Activated CD4-positive, alpha-beta T cell treated with anti-CD3 and anti-CD28 coated beads, Interleukin-10, Interleukin-2, amounts not matched to agents 100 ng/mL and 50 ng/mL, durations not matched to agents 16 hours and 8 hours (primary cell): ENCODE data around the gene ST8SIA1.

ENCODE experiments used
- DNase-seq: peaks from one replicate; pipeline ENCODE4 v3.0.0-alpha.2; 2020

The ST8SIA1 gene

GRCh38 chr12:22276867-22277266 is 57.6 kb downstream of the ST8SIA1 start:
- DNase-seq: no peak

- no peak for DNase-seq
These were observed 58.2 kb downstream of the ST8SIA1 start for GRCh38 chr12:22276313-22276712.

- no peak for DNase-seq
These were observed 58.7 kb downstream of the ST8SIA1 start for GRCh38 chr12:22275843-22276242.

- no peak for DNase-seq
These were observed 62.0 kb downstream of the ST8SIA1 start for GRCh38 chr12:22272335-22273151.

- DNase-seq: no peak
These were observed 63.5 kb downstream of the ST8SIA1 start for GRCh38 chr12:22271023-22271422.

- DNase-seq: no peak
These were observed 65.5 kb downstream of the ST8SIA1 start for GRCh38 chr12:22268973-22269372.

- DNase-seq: no peak
These were observed 66.1 kb downstream of the ST8SIA1 start for GRCh38 chr12:22268406-22268805.

- DNase-seq: no peak
These were observed 68.4 kb downstream of the ST8SIA1 start for GRCh38 chr12:22266101-22266500.

- DNase-seq: no peak
These were observed 70.1 kb downstream of the ST8SIA1 start for GRCh38 chr12:22264380-22264779.

- DNase-seq: no peak
These were observed 72.2 kb downstream of the ST8SIA1 start for GRCh38 chr12:22262309-22262708.

GRCh38 chr12:22257100-22257499 is 77.4 kb downstream of the ST8SIA1 start:
- DNase-seq: no peak

- no peak for DNase-seq
These were observed 77.9 kb downstream of the ST8SIA1 start for GRCh38 chr12:22256605-22257004.

- no peak for DNase-seq
These were observed 78.5 kb downstream of the ST8SIA1 start for GRCh38 chr12:22256041-22256441.

GRCh38 chr12:22255097-22255496 is 79.4 kb downstream of the ST8SIA1 start:
- DNase-seq: no peak

GRCh38 chr12:22254478-22254877 is 80.0 kb downstream of the ST8SIA1 start:
- DNase-seq: no peak

- no peak for DNase-seq
These were observed 82.5 kb downstream of the ST8SIA1 start for GRCh38 chr12:22252057-22252456.

GRCh38 chr12:22250762-22251161 is 83.7 kb downstream of the ST8SIA1 start:
- DNase-seq: no peak

- DNase-seq: no peak
These were observed 85.9 kb downstream of the ST8SIA1 start for GRCh38 chr12:22248571-22249115.

- no peak for DNase-seq
These were observed 86.4 kb downstream of the ST8SIA1 start for GRCh38 chr12:22248121-22248520.

- DNase-seq: no peak
These were observed 88.2 kb downstream of the ST8SIA1 start for GRCh38 chr12:22246217-22246846.

GRCh38 chr12:22242726-22243125 is 91.8 kb downstream of the ST8SIA1 start:
- DNase-seq: no peak

- no peak for DNase-seq
These were observed 96.3 kb downstream of the ST8SIA1 start for GRCh38 chr12:22238211-22238610.

- no peak for DNase-seq
These were observed 99.9 kb downstream of the ST8SIA1 start for GRCh38 chr12:22234561-22234960.

GRCh38 chr12:22231836-22232235 is 102.7 kb downstream of the ST8SIA1 start:
- DNase-seq: no peak
